ENCODE results near the gene ZSCAN5C.
"Not testable (repeated sequence)": the region's sequence is repeated elsewhere in the genome, so short reads cannot be mapped to it uniquely, and the experiment has no call there.

Gene ZSCAN5C

DNA sequence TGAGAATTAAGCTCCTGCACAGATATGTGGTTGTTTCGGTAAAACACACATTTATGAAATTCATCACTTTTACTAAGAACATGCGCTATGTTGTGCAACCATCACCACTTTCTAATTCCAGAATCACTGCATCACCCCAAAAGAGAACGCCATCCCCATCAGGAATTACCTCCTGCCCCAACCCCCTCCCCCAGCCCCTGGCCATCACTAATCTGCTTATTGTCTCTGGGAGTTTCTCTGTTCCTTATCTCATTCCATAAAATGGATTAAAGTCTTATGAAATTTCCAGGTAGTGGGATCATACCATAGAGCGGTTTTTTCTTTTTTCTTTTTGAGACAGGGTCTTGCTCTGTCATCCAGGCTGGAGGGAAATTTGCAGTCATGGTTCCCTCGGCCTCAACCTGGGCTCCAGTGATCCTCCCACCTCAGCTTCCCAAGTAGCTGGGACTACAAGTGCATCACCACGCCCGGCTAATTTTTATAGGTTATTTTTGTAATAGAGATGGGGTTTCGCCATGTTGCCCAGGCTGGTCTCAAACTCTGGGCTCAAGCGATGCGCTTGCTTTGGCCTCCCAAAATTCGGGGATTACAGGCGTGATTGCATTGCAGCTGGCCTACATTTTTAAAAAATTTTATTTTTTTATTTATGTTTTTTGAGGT, 8.0 kb upstream of the ZSCAN5C start:
- Histone ChIP-seq H4K5ac (ENCODE audit: low read length) (no peak overlapping the region), H3K56ac (ENCODE audit: low read length) (no peak overlapping the region), H3K27me3 (ENCODE audit: insufficient read depth, low read length, poor library complexity) (no peaks in the 10 kb centered on the region), H3K4ac (ENCODE audit: low read depth, low read length) (no peak overlapping the region), H3K4me2 (ENCODE audit: low read length) (no peak overlapping the region), H3K79me2 (ENCODE audit: control insufficient read depth, insufficient read depth, low read length) (no peaks in the 10 kb centered on the region), H3K27ac (ENCODE audit: low read depth, low read length) (no peak overlapping the region), H3K79me1 (ENCODE audit: low read length) (no peaks in the 10 kb centered on the region), H2BK5ac (ENCODE audit: low read length) (no peak overlapping the region), H4K8ac (ENCODE audit: low read depth, low read length) (no peak overlapping the region), H2AK5ac (ENCODE audit: low read length) (no peak overlapping the region), H3K36me3 (ENCODE audit: control insufficient read depth, insufficient read depth, low read length) (no peaks in the 10 kb centered on the region), H3K23ac (ENCODE audit: low read length) (no peak overlapping the region), H3K18ac (ENCODE audit: low read length) (no peak overlapping the region), H3K9ac (ENCODE audit: low read length) (no peak overlapping the region), H2BK15ac (replicated peaks; ENCODE audit: low read depth) (no peak overlapping the region), H3K4me3 (ENCODE audit: low read length) (no peak overlapping the region), H3K4me1 (ENCODE audit: control insufficient read depth, low read depth, low read length) (no peaks in the 10 kb centered on the region), H2BK120ac (ENCODE audit: low read depth, low read length) (no peak overlapping the region)
- DNase-seq: no peak
- no CpG with 5 or more reads among the region's 12 CpGs for WGBS (ENCODE audit: extremely low coverage, insufficient coverage, low lambda C conversion rate)

DNA sequence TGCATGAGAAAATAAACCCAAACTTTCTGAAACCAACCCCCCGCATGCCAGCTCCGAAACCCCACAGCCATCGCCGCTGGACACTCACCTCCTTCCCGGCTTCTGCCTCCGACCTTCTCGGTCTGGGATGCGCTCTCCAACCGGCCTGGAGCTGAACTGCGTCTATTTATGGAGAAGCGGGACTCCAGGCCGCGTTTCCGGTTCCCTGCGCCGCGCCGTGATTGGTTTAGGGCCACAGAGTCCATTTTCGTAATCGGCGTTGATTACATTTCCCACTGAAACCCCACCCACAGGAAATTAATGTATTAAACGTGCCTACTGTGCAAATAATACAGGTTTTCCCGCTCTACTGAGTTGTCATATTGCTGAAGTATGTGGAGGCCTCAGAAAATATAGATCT, 4.4 kb upstream of the ZSCAN5C start, which contains the start of gene ZSCAN5B:
ZSCAN5B (minus strand) TSS at position 138 of the 400 bp plus-strand sequence. CDS start 4,731 bp downstream, outside the sequence.
- not testable (repeated sequence) for H3K79me2 ChIP-seq (ENCODE audit: control insufficient read depth, insufficient read depth, low read length); H4K5ac ChIP-seq (ENCODE audit: low read length); H3K36me3 ChIP-seq (ENCODE audit: control insufficient read depth, insufficient read depth, low read length); H3K27ac ChIP-seq (ENCODE audit: low read depth, low read length); H3K18ac ChIP-seq (ENCODE audit: low read length); H3K4me2 ChIP-seq (ENCODE audit: low read length); DNase-seq; H4K8ac ChIP-seq (ENCODE audit: low read depth, low read length); H3K27me3 ChIP-seq (ENCODE audit: insufficient read depth, low read length, poor library complexity); H3K4me1 ChIP-seq (ENCODE audit: control insufficient read depth, low read depth, low read length); H3K23ac ChIP-seq (ENCODE audit: low read length); H2BK120ac ChIP-seq (ENCODE audit: low read depth, low read length); H2BK5ac ChIP-seq (ENCODE audit: low read length); H3K4ac ChIP-seq (ENCODE audit: low read depth, low read length); H3K56ac ChIP-seq (ENCODE audit: low read length); H2AK5ac ChIP-seq (ENCODE audit: low read length); H3K79me1 ChIP-seq (ENCODE audit: low read length); H3K9ac ChIP-seq (ENCODE audit: low read length); H3K4me3 ChIP-seq (ENCODE audit: low read length); H2BK15ac ChIP-seq (replicated peaks; ENCODE audit: low read depth)
- no CpG with 5 or more reads among the region's 23 CpGs for WGBS (ENCODE audit: extremely low coverage, insufficient coverage, low lambda C conversion rate)

DNA sequence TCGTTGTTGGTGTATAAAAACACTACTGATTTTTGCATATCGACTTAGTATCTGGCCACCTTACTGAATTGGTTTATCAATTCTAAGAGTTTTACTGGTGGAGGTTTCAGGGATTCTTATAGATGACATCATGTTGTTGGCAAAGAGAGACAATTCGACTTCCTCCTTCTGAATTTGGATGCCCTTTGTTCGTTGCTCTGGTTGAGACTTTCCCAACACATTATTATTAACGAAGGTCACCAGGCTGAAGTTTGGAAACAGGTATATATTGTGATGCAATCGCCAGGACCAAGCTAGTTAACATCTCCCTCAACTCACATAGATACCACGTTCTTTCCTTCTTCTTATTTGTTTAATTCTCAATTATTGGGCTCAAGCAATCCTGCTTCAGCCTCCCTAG, 2.4 kb upstream of the ZSCAN5C start:
- Histone ChIP-seq H2BK120ac (ENCODE audit: low read depth, low read length) (no peak overlapping the region), H3K79me1 (ENCODE audit: low read length) (no peaks in the 10 kb centered on the region), H3K56ac (ENCODE audit: low read length) (no peak overlapping the region), H3K23ac (ENCODE audit: low read length) (no peak overlapping the region), H3K18ac (ENCODE audit: low read length) (no peak overlapping the region), H3K27ac (ENCODE audit: low read depth, low read length) (no peak overlapping the region), H3K4ac (ENCODE audit: low read depth, low read length) (no peak overlapping the region), H2BK5ac (ENCODE audit: low read length) (no peak overlapping the region), H3K4me3 (ENCODE audit: low read length) (no peak overlapping the region), H3K79me2 (ENCODE audit: control insufficient read depth, insufficient read depth, low read length) (no peaks in the 10 kb centered on the region), H3K4me1 (ENCODE audit: control insufficient read depth, low read depth, low read length) (no peaks in the 10 kb centered on the region), H3K36me3 (ENCODE audit: control insufficient read depth, insufficient read depth, low read length) (no peaks in the 10 kb centered on the region), H2AK5ac (ENCODE audit: low read length) (no peak overlapping the region), H3K4me2 (ENCODE audit: low read length) (no peak overlapping the region), H2BK15ac (replicated peaks; ENCODE audit: low read depth) (no peak overlapping the region), H3K9ac (ENCODE audit: low read length) (no peak overlapping the region), H3K27me3 (ENCODE audit: insufficient read depth, low read length, poor library complexity) (no peaks in the 10 kb centered on the region), H4K5ac (ENCODE audit: low read length) (no peak overlapping the region), H4K8ac (ENCODE audit: low read depth, low read length) (no peak overlapping the region)
- no peak for DNase-seq
- no CpG with 5 or more reads among the region's 7 CpGs for WGBS (ENCODE audit: extremely low coverage, insufficient coverage, low lambda C conversion rate)

DNA sequence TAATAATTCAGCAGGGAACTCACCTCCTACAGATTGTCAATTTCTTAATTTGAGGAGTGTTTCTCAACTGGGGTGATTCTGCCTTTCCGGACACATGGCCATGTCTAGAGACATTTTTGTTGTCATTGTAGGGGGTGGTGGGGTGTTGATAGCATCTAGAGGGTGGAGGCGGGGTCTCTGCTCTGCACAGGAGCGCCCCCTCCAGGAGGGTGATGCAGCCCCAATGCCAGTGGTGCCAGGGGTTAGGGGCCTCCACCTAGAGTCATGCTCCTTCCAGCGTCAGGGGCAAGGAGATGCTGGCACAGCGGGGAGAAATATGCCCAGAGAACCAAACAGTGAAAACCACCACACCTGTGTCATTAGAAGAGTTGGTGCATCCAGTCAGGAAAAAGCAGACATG, 5.5 kb downstream of the ZSCAN5C start:
- not testable (repeated sequence) for H3K79me2 ChIP-seq (ENCODE audit: control insufficient read depth, insufficient read depth, low read length); H3K27me3 ChIP-seq (ENCODE audit: insufficient read depth, low read length, poor library complexity); H3K4ac ChIP-seq (ENCODE audit: low read depth, low read length); H3K27ac ChIP-seq (ENCODE audit: low read depth, low read length); H2BK15ac ChIP-seq (replicated peaks; ENCODE audit: low read depth); H3K18ac ChIP-seq (ENCODE audit: low read length); H2BK5ac ChIP-seq (ENCODE audit: low read length); DNase-seq; H3K4me3 ChIP-seq (ENCODE audit: low read length); H2AK5ac ChIP-seq (ENCODE audit: low read length); H2BK120ac ChIP-seq (ENCODE audit: low read depth, low read length); H3K4me2 ChIP-seq (ENCODE audit: low read length); H3K23ac ChIP-seq (ENCODE audit: low read length); H3K56ac ChIP-seq (ENCODE audit: low read length); H4K8ac ChIP-seq (ENCODE audit: low read depth, low read length); H3K79me1 ChIP-seq (ENCODE audit: low read length); H3K9ac ChIP-seq (ENCODE audit: low read length); H3K4me1 ChIP-seq (ENCODE audit: control insufficient read depth, low read depth, low read length); H3K36me3 ChIP-seq (ENCODE audit: control insufficient read depth, insufficient read depth, low read length); H4K5ac ChIP-seq (ENCODE audit: low read length)
- WGBS (ENCODE audit: extremely low coverage, insufficient coverage, low lambda C conversion rate): no CpG with 5 or more reads among the region's 5 CpGs

DNA sequence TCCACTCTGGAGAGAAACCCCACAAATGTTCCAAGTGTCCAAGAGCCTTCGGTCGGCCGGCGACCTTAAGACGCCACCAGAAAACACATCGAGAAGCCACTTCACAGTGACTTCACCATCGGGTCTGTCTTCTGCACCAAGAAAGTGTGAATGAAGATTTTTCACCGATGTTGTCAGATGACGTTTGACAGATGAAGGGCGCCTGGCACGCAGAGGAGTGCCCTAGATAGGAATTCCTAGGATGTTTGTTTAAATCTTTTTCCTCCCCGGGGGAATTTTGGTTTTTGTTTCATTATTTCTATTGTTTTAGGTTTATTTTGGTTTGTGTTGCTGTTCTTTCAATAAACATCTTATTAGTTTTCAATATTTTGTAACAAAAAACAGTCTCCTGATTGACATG, 7.0 kb downstream of the ZSCAN5C start:
- Histone ChIP-seq H4K5ac (ENCODE audit: low read length) (no peak overlapping the region), H3K36me3 (ENCODE audit: control insufficient read depth, insufficient read depth, low read length) (no peaks in the 10 kb centered on the region), H2BK120ac (ENCODE audit: low read depth, low read length) (no peak overlapping the region), H2BK5ac (ENCODE audit: low read length) (no peak overlapping the region), H3K79me1 (ENCODE audit: low read length) (no peaks in the 10 kb centered on the region), H3K18ac (ENCODE audit: low read length) (no peak overlapping the region), H3K27ac (ENCODE audit: low read depth, low read length) (no peak overlapping the region), H2BK15ac (replicated peaks; ENCODE audit: low read depth) (no peak overlapping the region), H3K4me3 (ENCODE audit: low read length) (no peak overlapping the region), H3K4me2 (ENCODE audit: low read length) (no peak overlapping the region), H3K27me3 (ENCODE audit: insufficient read depth, low read length, poor library complexity) (no peaks in the 10 kb centered on the region), H3K79me2 (ENCODE audit: control insufficient read depth, insufficient read depth, low read length) (no peaks in the 10 kb centered on the region), H2AK5ac (ENCODE audit: low read length) (no peak overlapping the region), H3K4ac (ENCODE audit: low read depth, low read length) (no peak overlapping the region), H4K8ac (ENCODE audit: low read depth, low read length) (no peak overlapping the region), H3K56ac (ENCODE audit: low read length) (no peak overlapping the region), H3K4me1 (ENCODE audit: control insufficient read depth, low read depth, low read length) (no peaks in the 10 kb centered on the region), H3K9ac (ENCODE audit: low read length) (no peak overlapping the region), H3K23ac (ENCODE audit: low read length) (no peak overlapping the region)
- WGBS (ENCODE audit: extremely low coverage, insufficient coverage, low lambda C conversion rate): no CpG with 5 or more reads among the region's 12 CpGs
- DNase-seq: no peak

DNA sequence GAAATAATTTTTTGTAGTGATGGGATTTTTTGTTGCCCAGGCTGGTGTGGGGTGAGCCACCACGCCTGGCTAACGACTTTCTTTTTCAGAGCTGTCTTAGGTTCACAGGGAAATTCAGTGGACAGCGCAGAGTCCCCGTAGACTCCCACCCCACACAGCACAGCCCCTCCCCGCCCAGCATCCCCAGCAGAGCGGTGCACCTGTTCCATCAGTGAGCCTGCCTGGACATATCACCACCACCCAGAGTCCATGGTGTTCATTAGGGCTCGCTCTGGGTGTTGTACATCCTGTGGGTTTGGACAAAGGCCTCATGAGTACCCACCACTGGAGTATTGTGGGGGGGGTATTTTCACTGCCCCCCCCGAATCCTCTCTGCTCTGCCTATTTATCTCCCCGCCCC, 8.0 kb downstream of the ZSCAN5C start:
- not testable (repeated sequence) for H3K79me1 ChIP-seq (ENCODE audit: low read length); H3K79me2 ChIP-seq (ENCODE audit: control insufficient read depth, insufficient read depth, low read length); H2BK15ac ChIP-seq (replicated peaks; ENCODE audit: low read depth); H3K18ac ChIP-seq (ENCODE audit: low read length); H3K4me1 ChIP-seq (ENCODE audit: control insufficient read depth, low read depth, low read length); H3K4ac ChIP-seq (ENCODE audit: low read depth, low read length); H4K5ac ChIP-seq (ENCODE audit: low read length); H4K8ac ChIP-seq (ENCODE audit: low read depth, low read length); H3K27me3 ChIP-seq (ENCODE audit: insufficient read depth, low read length, poor library complexity); H2BK5ac ChIP-seq (ENCODE audit: low read length); H3K36me3 ChIP-seq (ENCODE audit: control insufficient read depth, insufficient read depth, low read length); H3K23ac ChIP-seq (ENCODE audit: low read length); H3K4me2 ChIP-seq (ENCODE audit: low read length); H3K9ac ChIP-seq (ENCODE audit: low read length); DNase-seq; H3K4me3 ChIP-seq (ENCODE audit: low read length); H2BK120ac ChIP-seq (ENCODE audit: low read depth, low read length); H3K27ac ChIP-seq (ENCODE audit: low read depth, low read length); H3K56ac ChIP-seq (ENCODE audit: low read length); H2AK5ac ChIP-seq (ENCODE audit: low read length)
- WGBS (ENCODE audit: extremely low coverage, insufficient coverage, low lambda C conversion rate): no CpG with 5 or more reads among the region's 9 CpGs
